ENCODE results near the gene PDZK1IP1. TPM values are rescaled to one million over a fixed set of nuclear protein-coding genes. Genes with fewer than 3 reads are reported as not detected.

The PDZK1IP1 gene
- polyA plus RNA-seq, 1 donor (not counting 4 experiments of a cell fraction or from before 2014, with no cell fraction given): 1.5 TPM

- Histone ChIP-seq H3K9me1 (ENCODE audit: control insufficient read depth, extremely low read depth, insufficient read depth, low read length) (no peaks in the 10 kb centered on the region), H3K27ac (ENCODE audit: control insufficient read depth, insufficient read depth, low read length) (no peak overlapping the region), H2AFZ (ENCODE audit: control insufficient read depth, low read length) (no peak overlapping the region), H3K4me2 (ENCODE audit: control insufficient read depth, extremely low read depth, insufficient read depth, low read depth, low read length) (no peak overlapping the region), H3K4me3 (ENCODE audit: control insufficient read depth in 2 of 3, extremely low read depth in 1 of 3, insufficient read depth in 2 of 3, low read depth in 1 of 3, low read length in 3 of 3) (no peak overlapping the region), H3K36me3 (ENCODE audit: control insufficient read depth in 2 of 2, extremely low read depth in 1 of 2, insufficient read depth in 2 of 2, low read length in 2 of 2) (no peaks in the 10 kb centered on the region), H3K79me2 (ENCODE audit: control insufficient read depth, insufficient read depth, low read length) (no peaks in the 10 kb centered on the region), H3K27me3 (ENCODE audit: control insufficient read depth, extremely low read depth, insufficient read depth, low read length) (no peaks in the 10 kb centered on the region), H3K4me1 (ENCODE audit: control insufficient read depth, extremely low read depth, insufficient read depth, low read length) (peaks cover 9% of the 10 kb centered on the region), H4K20me1 (ENCODE audit: control insufficient read depth, extremely low read depth, insufficient read depth, low read length) (no peaks in the 10 kb centered on the region), H3K9me3 (ENCODE audit: control insufficient read depth, low read depth, low read length) (no peaks in the 10 kb centered on the region), H3K9ac (ENCODE audit: control insufficient read depth, extremely low read depth, insufficient read depth, low read length) (no peak overlapping the region)
- FAIRE-seq: no peak
- no peak for DNase-seq (ENCODE audit: low read depth, low spot score)
- TF ChIP-seq EZH2 (IDR thresholded peaks at IDR 0.05; ENCODE audit: low read length) (no peak), CTCF (optimal IDR thresholded peaks at IDR 0.05 in 1 of 3, IDR thresholded peaks at IDR 0.05 in 1 of 3, conservative IDR thresholded peaks at IDR 0.05 in 1 of 3; ENCODE audit: extremely low read depth in 1 of 3, insufficient read depth in 2 of 3, low read length in 3 of 3) (no peak)
- dilution Hi-C loops (cut with MboI; ENCODE audit: extremely low pct_ligation_motif_present, low sequenced_read_pairs): no loop called here
Measured at GRCh38 chr1:47178020-47178419, 11.8 kb downstream of the PDZK1IP1 start.

- Histone ChIP-seq H3K27ac (ENCODE audit: control insufficient read depth, insufficient read depth, low read length) (no peak overlapping the region), H4K20me1 (ENCODE audit: control insufficient read depth, extremely low read depth, insufficient read depth, low read length) (no peaks in the 10 kb centered on the region), H3K36me3 (ENCODE audit: control insufficient read depth in 2 of 2, extremely low read depth in 1 of 2, insufficient read depth in 2 of 2, low read length in 2 of 2) (no peaks in the 10 kb centered on the region), H3K79me2 (ENCODE audit: control insufficient read depth, insufficient read depth, low read length) (no peaks in the 10 kb centered on the region), H3K4me3 (ENCODE audit: control insufficient read depth in 2 of 3, extremely low read depth in 1 of 3, insufficient read depth in 2 of 3, low read depth in 1 of 3, low read length in 3 of 3) (no peak overlapping the region), H3K9me3 (ENCODE audit: control insufficient read depth, low read depth, low read length) (no peaks in the 10 kb centered on the region), H3K4me1 (ENCODE audit: control insufficient read depth, extremely low read depth, insufficient read depth, low read length) (peaks cover 9% of the 10 kb centered on the region), H3K4me2 (ENCODE audit: control insufficient read depth, extremely low read depth, insufficient read depth, low read depth, low read length) (peak overlapping the region; percentile 57), H3K9me1 (ENCODE audit: control insufficient read depth, extremely low read depth, insufficient read depth, low read length) (no peaks in the 10 kb centered on the region), H3K27me3 (ENCODE audit: control insufficient read depth, extremely low read depth, insufficient read depth, low read length) (no peaks in the 10 kb centered on the region), H2AFZ (ENCODE audit: control insufficient read depth, low read length) (peak overlapping the region; percentile 57), H3K9ac (ENCODE audit: control insufficient read depth, extremely low read depth, insufficient read depth, low read length) (no peak overlapping the region)
- dilution Hi-C loops (cut with MboI; ENCODE audit: extremely low pct_ligation_motif_present, low sequenced_read_pairs): no loop called here
- FAIRE-seq: peak; percentile 89
- TF ChIP-seq EZH2 (IDR thresholded peaks at IDR 0.05; ENCODE audit: low read length) (no peak), CTCF (optimal IDR thresholded peaks at IDR 0.05 in 1 of 3, IDR thresholded peaks at IDR 0.05 in 1 of 3, conservative IDR thresholded peaks at IDR 0.05 in 1 of 3; ENCODE audit: extremely low read depth in 1 of 3, insufficient read depth in 2 of 3, low read length in 3 of 3) (peak; percentile 98 to 99 (median 99))
- no peak for DNase-seq (ENCODE audit: low read depth, low spot score)
Measured at GRCh38 chr1:47175227-47175934, 14.5 kb downstream of the PDZK1IP1 start.
